Measurements from ENCODE around the gene SERPIND1.

DNA sequence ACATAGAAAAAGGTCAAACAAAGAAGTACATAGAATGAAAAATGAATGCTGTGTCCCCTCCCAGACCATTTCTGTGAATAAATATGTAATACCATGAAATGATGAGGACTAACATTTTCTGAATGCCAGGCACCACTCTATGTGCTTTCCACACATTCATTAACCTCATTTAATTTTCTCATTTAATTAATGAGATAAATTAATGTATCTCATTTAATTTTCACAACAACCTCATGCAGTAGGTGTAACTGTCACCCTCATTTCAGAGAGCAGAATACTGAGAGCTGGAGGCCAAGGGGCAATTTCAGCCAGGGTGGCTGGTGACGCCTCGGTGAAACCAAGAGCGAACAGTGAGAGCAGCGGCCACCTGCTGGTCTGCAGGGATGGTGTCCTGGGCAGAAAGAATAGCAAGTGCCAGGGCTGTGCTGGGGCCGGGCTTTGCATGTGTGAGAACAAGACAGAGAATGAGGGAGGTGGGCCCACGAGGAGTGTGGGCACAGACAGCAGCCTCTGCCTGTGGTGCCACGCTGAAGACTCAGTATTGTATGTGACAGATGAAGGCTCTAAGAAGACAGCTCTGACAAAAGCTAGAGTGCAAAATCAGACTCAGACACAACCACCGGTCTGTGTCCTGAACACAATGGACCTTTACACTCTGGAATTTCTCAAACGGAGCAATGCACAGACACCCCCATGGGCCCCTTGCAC is 1.8 kb upstream of the SERPIND1 start:
- no peak for TF ChIP-seq EZH2 (optimal IDR thresholded peaks at IDR 0.05; ENCODE audit: low read depth, low read length)
- TF ChIP-seq, protein P1, sequence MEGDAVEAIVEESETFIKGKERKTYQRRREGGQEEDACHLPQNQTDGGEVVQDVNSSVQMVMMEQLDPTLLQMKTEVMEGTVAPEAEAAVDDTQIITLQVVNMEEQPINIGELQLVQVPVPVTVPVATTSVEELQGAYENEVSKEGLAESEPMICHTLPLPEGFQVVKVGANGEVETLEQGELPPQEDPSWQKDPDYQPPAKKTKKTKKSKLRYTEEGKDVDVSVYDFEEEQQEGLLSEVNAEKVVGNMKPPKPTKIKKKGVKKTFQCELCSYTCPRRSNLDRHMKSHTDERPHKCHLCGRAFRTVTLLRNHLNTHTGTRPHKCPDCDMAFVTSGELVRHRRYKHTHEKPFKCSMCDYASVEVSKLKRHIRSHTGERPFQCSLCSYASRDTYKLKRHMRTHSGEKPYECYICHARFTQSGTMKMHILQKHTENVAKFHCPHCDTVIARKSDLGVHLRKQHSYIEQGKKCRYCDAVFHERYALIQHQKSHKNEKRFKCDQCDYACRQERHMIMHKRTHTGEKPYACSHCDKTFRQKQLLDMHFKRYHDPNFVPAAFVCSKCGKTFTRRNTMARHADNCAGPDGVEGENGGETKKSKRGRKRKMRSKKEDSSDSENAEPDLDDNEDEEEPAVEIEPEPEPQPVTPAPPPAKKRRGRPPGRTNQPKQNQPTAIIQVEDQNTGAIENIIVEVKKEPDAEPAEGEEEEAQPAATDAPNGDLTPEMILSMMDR (IDR thresholded peaks at IDR 0.05; ENCODE audit: low read length), result no peak
